GM18499 (cell line): ENCODE data around the gene MDH2.
A peak's percentile ranks its signal among the peaks of the same experiment; 100 is the strongest.
"Not testable (repeated sequence)": the region's sequence is repeated elsewhere in the genome, so short reads cannot be mapped to it uniquely, and the experiment has no call there.

Experiments used
- ATAC-seq: cut with Tn5 transposase; IDR thresholded peaks from one replicate; pipeline ENCODE4 v1.9.1; 2021; ENCODE audit warnings: moderate number of reproducible peaks; ENCODE audit not compliant: insufficient read depth, unreplicated experiment

Gene MDH2

GRCh38 chr7:76044375-76044865 is 3.5 kb upstream of the MDH2 start:
- no peak for ATAC-seq

- peak; percentile 8 for ATAC-seq
These were observed 548 bp upstream of the MDH2 start for GRCh38 chr7:76047305-76047810.

GRCh38 chr7:76048668-76048988 is 722 bp downstream of the MDH2 start:
- ATAC-seq = no peak

- ATAC-seq = no peak
These were observed 1.4 kb downstream of the MDH2 start for GRCh38 chr7:76049295-76049694.

- no peak for ATAC-seq
These were observed 2.6 kb downstream of the MDH2 start for GRCh38 chr7:76050545-76050944.

- ATAC-seq = no peak
These were observed 3.9 kb downstream of the MDH2 start for GRCh38 chr7:76051840-76052239.

GRCh38 chr7:76052681-76053080 is 4.8 kb downstream of the MDH2 start:
- ATAC-seq = not testable (repeated sequence)

GRCh38 chr7:76053461-76053860 is 5.6 kb downstream of the MDH2 start:
- ATAC-seq = no peak

GRCh38 chr7:76054123-76055120 is 6.5 kb downstream of the MDH2 start:
- no peak for ATAC-seq

GRCh38 chr7:76056241-76056640 is 8.3 kb downstream of the MDH2 start:
- no peak for ATAC-seq

GRCh38 chr7:76057103-76057812 is 9.4 kb downstream of the MDH2 start:
- no peak for ATAC-seq

GRCh38 chr7:76057813-76058145 is 9.9 kb downstream of the MDH2 start:
- no peak for ATAC-seq

- not testable (repeated sequence) for ATAC-seq
These were observed 10.8 kb downstream of the MDH2 start for GRCh38 chr7:76058745-76059144.

- ATAC-seq = no peak
These were observed 12.9 kb downstream of the MDH2 start for GRCh38 chr7:76060842-76061241.

- no peak for ATAC-seq
These were observed 14.3 kb downstream of the MDH2 start for GRCh38 chr7:76062254-76062653.

- ATAC-seq = no peak
These were observed 15.2 kb downstream of the MDH2 start for GRCh38 chr7:76063114-76063513.

- no peak for ATAC-seq
These were observed 15.6 kb downstream of the MDH2 start for GRCh38 chr7:76063525-76063924.

- no peak for ATAC-seq
These were observed 16.5 kb downstream of the MDH2 start for GRCh38 chr7:76064208-76064970.

- no peak for ATAC-seq
These were observed 17.2 kb downstream of the MDH2 start for GRCh38 chr7:76065016-76065612.
